ENCODE measurements around the gene ZIK1. TPM values are rescaled to one million over a fixed set of nuclear protein-coding genes. Genes with fewer than 3 reads are reported as not detected.

The ZIK1 gene
- total RNA-seq, 1 donor from 2014 or later = 8.1 TPM

GRCh38 chr19:57611113-57611512 is 27.2 kb downstream of the ZIK1 start:
- no peak for DNase-seq (ENCODE audit: low spot score)

- peak; percentile 92 for DNase-seq (ENCODE audit: low spot score)
Observed at GRCh38 chr19:57613941-57614743, 30.2 kb downstream of the ZIK1 start, which contains the start of gene ZNF134. Gene ZNF134 (plus strand): TSS chr19:57614242. CDS start chr19:57619469, 5,227 bp downstream.

GRCh38 chr19:57615346-57615745 is 31.4 kb downstream of the ZIK1 start:
- DNase-seq (ENCODE audit: low spot score) = no peak

GRCh38 chr19:57620673-57621348 is 36.9 kb downstream of the ZIK1 start:
- DNase-seq (ENCODE audit: low spot score) = no peak

- no peak for DNase-seq (ENCODE audit: low spot score)
Observed at GRCh38 chr19:57623091-57623490, 39.1 kb downstream of the ZIK1 start.

GRCh38 chr19:57632987-57633831 is 49.3 kb downstream of the ZIK1 start, which contains the start of gene ZNF211:
Gene ZNF211 (plus strand): TSS chr19:57633168. CDS start chr19:57633347, 179 bp downstream.
- DNase-seq (ENCODE audit: low spot score) = peak; percentile 94

- no peak for DNase-seq (ENCODE audit: low spot score)
Observed at GRCh38 chr19:57633832-57634131, 49.8 kb downstream of the ZIK1 start.

- DNase-seq (ENCODE audit: low spot score) = no peak
Observed at GRCh38 chr19:57637379-57637778, 53.4 kb downstream of the ZIK1 start.

- no peak for DNase-seq (ENCODE audit: low spot score)
Observed at GRCh38 chr19:57641715-57642234, 57.8 kb downstream of the ZIK1 start.

- DNase-seq (ENCODE audit: low spot score) = peak; percentile 75
Observed at GRCh38 chr19:57642396-57643046, 58.6 kb downstream of the ZIK1 start.

Other genes with a start within 250 kb of the ZIK1 start
- 13.6 TPM for gene ZNF304, start 232.9 kb upstream of the ZIK1 start, total RNA-seq
- 7.6 TPM for gene TRAPPC2B, start 220.6 kb upstream of the ZIK1 start, total RNA-seq
- gene ZNF547, start 220.6 kb upstream of the ZIK1 start, total RNA-seq = 4.5 TPM
- gene ZNF548, start 194.3 kb upstream of the ZIK1 start, total RNA-seq = 23.8 TPM
- 20.3 TPM for gene ZNF17, start 173.0 kb upstream of the ZIK1 start, total RNA-seq
- 20.5 TPM for gene ZNF749, start 148.8 kb upstream of the ZIK1 start, total RNA-seq
- gene VN1R1, start 127.0 kb upstream of the ZIK1 start, total RNA-seq = 1.4 TPM
- 16.9 TPM for gene ZNF772, start 106.6 kb upstream of the ZIK1 start, total RNA-seq
- 18.5 TPM for gene ZNF419, start 96.4 kb upstream of the ZIK1 start, total RNA-seq
- gene ZNF773, start 84.2 kb upstream of the ZIK1 start, total RNA-seq = 12.2 TPM
- 12.2 TPM for gene ZNF549, start 56.8 kb upstream of the ZIK1 start, total RNA-seq
- gene ZNF550, start 24.3 kb upstream of the ZIK1 start, total RNA-seq = 16.4 TPM
- gene ZNF416, start 5.2 kb upstream of the ZIK1 start, total RNA-seq = 8.6 TPM
- gene ZNF530, start 15.7 kb downstream of the ZIK1 start, total RNA-seq = 5.3 TPM
- 25.0 TPM for gene ZNF134, start 30.1 kb downstream of the ZIK1 start, total RNA-seq
- gene ZNF211, start 49.0 kb downstream of the ZIK1 start, total RNA-seq = 29.7 TPM
- 1.7 TPM for gene ZSCAN4, start 84.8 kb downstream of the ZIK1 start, total RNA-seq
- 21.5 TPM for gene ZNF551, start 97.8 kb downstream of the ZIK1 start, total RNA-seq
- gene ZNF154, start 125.1 kb downstream of the ZIK1 start, total RNA-seq = 14.2 TPM
- 10.9 TPM for gene ZNF671, start 143.5 kb downstream of the ZIK1 start, total RNA-seq
- 22.2 TPM for gene ZNF776, start 162.7 kb downstream of the ZIK1 start, total RNA-seq
- gene ZNF586, start 185.5 kb downstream of the ZIK1 start, total RNA-seq = 31.6 TPM
- gene ZNF552, start 230.8 kb downstream of the ZIK1 start, total RNA-seq = 67.1 TPM
- gene ZNF587B, start 246.2 kb downstream of the ZIK1 start, total RNA-seq = 38.3 TPM